ENCODE measurements around the gene NAGA. TPM values are rescaled to one million over a fixed set of nuclear protein-coding genes. Genes with fewer than 3 reads are reported as not detected.

The NAGA gene
- total and polyA plus RNA-seq, 2 donors (not counting 1 experiment from before 2014, with no cell fraction given): 13.2 to 20.2 TPM

DNA sequence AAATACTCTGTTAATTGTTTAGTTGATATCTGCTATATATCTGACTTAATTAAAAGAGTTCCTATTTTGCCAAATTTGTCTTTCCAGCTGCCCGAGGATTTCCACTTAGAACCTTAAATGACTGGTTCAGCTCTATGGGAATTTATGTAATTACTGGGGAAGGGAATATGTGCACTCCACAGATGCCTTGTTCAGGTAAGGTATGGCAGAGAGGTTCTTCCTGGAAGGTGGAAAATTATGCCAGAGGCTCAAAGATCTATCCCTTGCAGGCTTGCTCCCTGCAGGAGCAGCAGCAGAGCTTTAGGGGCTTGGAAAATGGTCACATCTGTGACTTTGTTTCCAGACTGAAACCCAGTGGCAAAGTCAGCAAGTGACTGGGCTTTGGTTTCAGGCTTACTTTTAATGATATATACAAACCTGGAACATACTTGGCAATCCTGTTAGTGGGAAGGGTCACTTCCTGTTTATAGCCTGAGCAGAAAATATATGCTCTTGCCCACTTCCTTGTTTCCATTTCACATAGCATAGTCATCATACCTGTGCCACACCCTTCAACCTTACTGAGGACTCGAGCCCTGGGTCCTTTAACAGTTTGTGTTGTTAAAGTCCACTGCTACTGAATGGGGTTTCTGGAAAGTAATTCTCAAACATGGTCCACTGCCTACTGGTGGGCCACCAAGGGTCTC lies 48.3 kb downstream of the NAGA start:
- Histone ChIP-seq H3K27me3 (replicated peaks in 1 of 4; ENCODE audit: control extremely low read depth in 1 of 4, control insufficient read depth in 3 of 4, insufficient read depth in 4 of 4, low read length in 3 of 4) (no peaks in the 10 kb centered on the region), H3K36me3 (replicated peaks in 1 of 2; ENCODE audit: control extremely low read depth in 1 of 2, control insufficient read depth in 1 of 2, extremely low read depth in 1 of 2, insufficient read depth in 2 of 2, low read length in 1 of 2) (no peaks in the 10 kb centered on the region), H2AFZ (ENCODE audit: insufficient read depth, low read depth, low read length, poor library complexity, severe bottlenecking) (peak overlapping the region; percentile 66), H3K4me1 (ENCODE audit: control insufficient read depth in 2 of 2, insufficient read depth in 2 of 2, low read length in 2 of 2) (peaks cover 13 to 17% of the 10 kb centered on the region in 2 donors), H3K4me2 (replicated peaks; ENCODE audit: low read depth, low read length, poor library complexity, severe bottlenecking) (peak overlapping the region; percentile 65), H3K9me3 (ENCODE audit: control extremely low read depth in 1 of 3, control insufficient read depth in 2 of 3, insufficient read depth in 1 of 3, low read length in 2 of 3) (peaks cover 0 to 3% (median 0%) of the 10 kb centered on the region in 3 donors), H4K20me1 (ENCODE audit: control insufficient read depth, insufficient read depth, low read length, poor library complexity, severe bottlenecking) (no peaks in the 10 kb centered on the region), H3K27ac (ENCODE audit: low read length in 2 of 2) (no peak overlapping the region), H3K4me3 (ENCODE audit: control extremely low read depth in 1 of 5, extremely low read depth in 1 of 5, insufficient read depth in 1 of 5, low read depth in 2 of 5, low read length in 4 of 5) (peak overlapping the region in 1 of 5 experiments; percentile 35), H3K9ac (ENCODE audit: low read length) (no peak overlapping the region), H3K79me2 (ENCODE audit: control insufficient read depth, insufficient read depth, low read length) (no peaks in the 10 kb centered on the region)
- TF ChIP-seq, protein P1, sequence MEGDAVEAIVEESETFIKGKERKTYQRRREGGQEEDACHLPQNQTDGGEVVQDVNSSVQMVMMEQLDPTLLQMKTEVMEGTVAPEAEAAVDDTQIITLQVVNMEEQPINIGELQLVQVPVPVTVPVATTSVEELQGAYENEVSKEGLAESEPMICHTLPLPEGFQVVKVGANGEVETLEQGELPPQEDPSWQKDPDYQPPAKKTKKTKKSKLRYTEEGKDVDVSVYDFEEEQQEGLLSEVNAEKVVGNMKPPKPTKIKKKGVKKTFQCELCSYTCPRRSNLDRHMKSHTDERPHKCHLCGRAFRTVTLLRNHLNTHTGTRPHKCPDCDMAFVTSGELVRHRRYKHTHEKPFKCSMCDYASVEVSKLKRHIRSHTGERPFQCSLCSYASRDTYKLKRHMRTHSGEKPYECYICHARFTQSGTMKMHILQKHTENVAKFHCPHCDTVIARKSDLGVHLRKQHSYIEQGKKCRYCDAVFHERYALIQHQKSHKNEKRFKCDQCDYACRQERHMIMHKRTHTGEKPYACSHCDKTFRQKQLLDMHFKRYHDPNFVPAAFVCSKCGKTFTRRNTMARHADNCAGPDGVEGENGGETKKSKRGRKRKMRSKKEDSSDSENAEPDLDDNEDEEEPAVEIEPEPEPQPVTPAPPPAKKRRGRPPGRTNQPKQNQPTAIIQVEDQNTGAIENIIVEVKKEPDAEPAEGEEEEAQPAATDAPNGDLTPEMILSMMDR (IDR thresholded peaks at IDR 0.05): no peak
- no peak for TF ChIP-seq EZH2 (IDR thresholded peaks at IDR 0.05; ENCODE audit: borderline replicate concordance, insufficient read depth, low read depth, low read length, poor library complexity, severe bottlenecking)
- ChIA-PET CTCF (interaction anchor here (1.1 kb wide), 1 partner anchor 70 kb away, joined by 3 read pairs; no protein-coding TSS in a partner anchor), POLR2A (interaction anchor here (0.6 kb wide), 1 partner anchor 16 kb away, joined by 3 read pairs; no protein-coding TSS in a partner anchor)
- peak; percentile 54 for DNase-seq
- peak; percentile 71 for ATAC-seq (ENCODE audit: low read depth)
- intact Hi-C loops (cut with micrococcal nuclease): no loop called here
- Mint-ChIP-seq H3K9me3 (ENCODE audit: insufficient read depth) (no peaks in the 10 kb centered on the region), H3K4me1 (peaks cover 22% of the 10 kb centered on the region), H3K27ac (peak overlapping the region; percentile 76), H3K27me3 (no peaks in the 10 kb centered on the region), H3K4me3 (peak overlapping the region; percentile 11)
- no CpG with 5 or more reads among the region's 2 CpGs for WGBS (ENCODE audit: insufficient coverage)

DNA sequence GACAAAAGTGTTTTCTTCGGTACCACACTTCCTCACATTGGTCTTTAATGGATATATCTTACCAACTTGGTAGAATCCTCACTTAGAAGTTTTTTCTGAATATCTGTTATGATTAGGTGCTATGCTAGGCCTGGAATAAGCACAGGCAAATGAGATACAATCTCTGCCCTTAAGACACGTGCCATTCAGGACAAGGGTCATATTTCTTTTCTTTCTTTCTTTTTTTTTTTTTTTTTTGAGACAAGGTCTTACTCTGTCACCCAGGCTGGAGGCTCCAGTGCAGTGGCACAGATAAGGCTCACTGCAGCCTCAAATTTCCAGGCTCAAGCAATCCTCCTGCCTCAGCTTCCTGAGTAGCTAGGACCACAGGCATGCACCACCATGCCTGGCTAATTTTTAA lies 49.0 kb downstream of the NAGA start:
- no peaks in the 10 kb centered on the region for H3K79me2 ChIP-seq (ENCODE audit: control insufficient read depth, insufficient read depth, low read length)
- no peaks in the 10 kb centered on the region for H3K27me3 Mint-ChIP-seq
- H3K4me3 Mint-ChIP-seq: no peak overlapping the region
- DNase-seq: no peak
- peaks cover 0 to 3% (median 0%) of the 10 kb centered on the region in 3 donors for H3K9me3 ChIP-seq (ENCODE audit: control extremely low read depth in 1 of 3, control insufficient read depth in 2 of 3, insufficient read depth in 1 of 3, low read length in 2 of 3)
- POLR2A ChIA-PET: interaction anchor here (0.6 kb wide), 1 partner anchor 17 kb away, joined by 3 read pairs; no protein-coding TSS in a partner anchor
- intact Hi-C loops (cut with micrococcal nuclease): no loop called here
- no peak overlapping the region for H3K27ac ChIP-seq (ENCODE audit: low read length in 2 of 2)
- 71% methylated on average over 1 of the region's 2 CpGs for WGBS (ENCODE audit: insufficient coverage)
- H3K4me3 ChIP-seq (ENCODE audit: control extremely low read depth in 1 of 5, extremely low read depth in 1 of 5, insufficient read depth in 1 of 5, low read depth in 2 of 5, low read length in 4 of 5): no peak overlapping the region
- H3K4me2 ChIP-seq (replicated peaks; ENCODE audit: low read depth, low read length, poor library complexity, severe bottlenecking): no peak overlapping the region
- no peaks in the 10 kb centered on the region for H3K36me3 ChIP-seq (replicated peaks in 1 of 2; ENCODE audit: control extremely low read depth in 1 of 2, control insufficient read depth in 1 of 2, extremely low read depth in 1 of 2, insufficient read depth in 2 of 2, low read length in 1 of 2)
- CTCF ChIA-PET: no interaction called here
- no peak for TF ChIP-seq EZH2 (IDR thresholded peaks at IDR 0.05; ENCODE audit: borderline replicate concordance, insufficient read depth, low read depth, low read length, poor library complexity, severe bottlenecking)
- TF ChIP-seq, protein P1 (IDR thresholded peaks at IDR 0.05): no peak
- peaks cover 22% of the 10 kb centered on the region for H3K4me1 Mint-ChIP-seq
- H3K9me3 Mint-ChIP-seq (ENCODE audit: insufficient read depth): no peaks in the 10 kb centered on the region
- no peak overlapping the region for H3K27ac Mint-ChIP-seq
- H4K20me1 ChIP-seq (ENCODE audit: control insufficient read depth, insufficient read depth, low read length, poor library complexity, severe bottlenecking): no peaks in the 10 kb centered on the region
- ATAC-seq (ENCODE audit: low read depth): no peak
- peaks cover 0 to 4% (median 0%) of the 10 kb centered on the region in 4 experiments for H3K27me3 ChIP-seq (replicated peaks in 1 of 4; ENCODE audit: control extremely low read depth in 1 of 4, control insufficient read depth in 3 of 4, insufficient read depth in 4 of 4, low read length in 3 of 4)
- H3K9ac ChIP-seq (ENCODE audit: low read length): no peak overlapping the region
- H2AFZ ChIP-seq (ENCODE audit: insufficient read depth, low read depth, low read length, poor library complexity, severe bottlenecking): no peak overlapping the region
- H3K4me1 ChIP-seq (ENCODE audit: control insufficient read depth in 2 of 2, insufficient read depth in 2 of 2, low read length in 2 of 2): peaks cover 13 to 17% of the 10 kb centered on the region in 2 donors
